ENCODE measurements around the gene XRN2. TPM values are rescaled to one million over a fixed set of nuclear protein-coding genes. Genes with fewer than 3 reads are reported as not detected.
"Not testable (repeated sequence)": the region's sequence is repeated elsewhere in the genome, so short reads cannot be mapped to it uniquely, and the experiment has no call there.

Gene XRN2
- total RNA-seq, 1 donor from 2014 or later = 156 TPM

DNA sequence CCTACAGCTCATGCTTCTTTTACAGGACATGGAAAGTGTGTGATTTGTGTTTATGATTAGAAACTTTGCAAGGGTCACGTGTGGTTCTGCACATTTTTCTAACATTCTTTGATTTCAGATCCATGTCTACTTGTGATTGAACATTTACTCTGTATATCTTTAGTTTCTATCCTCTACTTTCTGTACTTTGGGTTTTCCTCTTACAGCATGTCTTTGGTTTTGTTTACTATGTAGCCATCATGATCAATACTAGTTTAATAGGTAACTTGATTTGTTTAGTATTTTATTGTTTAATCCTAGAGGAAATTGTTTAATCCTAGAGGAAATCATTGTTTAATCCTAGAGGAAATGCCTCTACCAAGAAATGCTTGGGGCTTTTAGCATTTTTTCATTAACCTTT, 41.8 kb downstream of the XRN2 start:
- DNase-seq (ENCODE audit: low read depth) = no peak

DNA sequence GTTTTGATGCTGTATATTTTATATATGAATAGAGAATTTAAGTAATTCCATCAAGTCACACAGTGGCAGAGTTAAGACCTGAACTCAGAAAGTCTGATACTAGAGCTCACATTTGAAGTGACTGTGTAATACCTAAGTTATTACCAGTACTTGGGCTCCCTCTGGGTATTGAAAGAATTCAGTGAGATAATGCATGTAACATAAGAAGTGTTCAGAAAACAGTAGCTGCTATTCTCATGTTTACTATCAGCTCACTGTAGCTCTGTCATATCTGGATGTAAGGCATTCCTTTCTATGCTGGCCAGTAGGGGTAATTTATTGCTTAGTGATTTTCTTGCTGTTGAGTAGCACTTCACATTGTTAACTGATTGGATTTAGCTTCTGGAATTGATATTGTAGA, 49.6 kb downstream of the XRN2 start:
- peak; percentile 22 for DNase-seq (ENCODE audit: low read depth)

DNA sequence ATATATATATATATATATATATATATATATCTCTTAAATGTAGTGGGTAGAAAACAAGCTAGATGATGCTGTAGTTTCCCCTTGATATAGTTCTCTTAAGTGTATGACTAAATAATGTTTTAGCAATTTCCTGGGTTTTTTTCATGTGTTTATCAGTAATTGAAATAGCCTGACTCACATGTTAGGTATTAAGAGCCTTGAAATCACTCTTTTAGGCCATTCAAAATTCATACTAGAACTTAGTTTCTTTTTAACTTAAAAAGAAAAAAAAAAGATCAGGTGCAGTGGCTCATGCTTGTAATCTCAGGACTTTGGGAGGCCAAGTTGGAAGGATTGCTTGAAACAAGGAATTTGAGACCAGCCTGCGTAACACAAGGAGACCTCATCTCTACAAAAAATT, 50.1 kb downstream of the XRN2 start:
- peak; percentile 88 for DNase-seq (ENCODE audit: low read depth)

- DNase-seq (ENCODE audit: low read depth) = no peak
These were observed 52.9 kb downstream of the XRN2 start for GRCh38 chr20:21355981-21356380.

DNA sequence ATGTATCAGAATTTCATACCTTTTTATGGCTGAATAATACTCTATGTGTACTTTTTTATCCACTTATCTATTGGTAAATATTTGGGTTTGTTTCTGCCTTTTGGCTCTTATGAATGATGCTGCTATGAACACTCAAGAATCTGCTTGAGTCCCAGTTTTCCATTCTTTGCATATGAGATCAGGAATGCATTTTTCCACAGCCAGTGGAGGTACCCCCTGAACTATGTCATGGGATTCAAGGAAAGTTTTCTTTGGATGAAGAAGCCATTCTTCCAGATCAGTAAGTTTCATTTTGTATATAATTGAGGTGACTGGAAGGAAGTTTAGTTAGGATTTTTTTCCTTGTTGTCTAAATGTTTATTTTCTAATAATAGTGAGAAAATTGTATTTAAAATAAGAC, 53.3 kb downstream of the XRN2 start:
- DNase-seq (ENCODE audit: low read depth) = no peak

DNA sequence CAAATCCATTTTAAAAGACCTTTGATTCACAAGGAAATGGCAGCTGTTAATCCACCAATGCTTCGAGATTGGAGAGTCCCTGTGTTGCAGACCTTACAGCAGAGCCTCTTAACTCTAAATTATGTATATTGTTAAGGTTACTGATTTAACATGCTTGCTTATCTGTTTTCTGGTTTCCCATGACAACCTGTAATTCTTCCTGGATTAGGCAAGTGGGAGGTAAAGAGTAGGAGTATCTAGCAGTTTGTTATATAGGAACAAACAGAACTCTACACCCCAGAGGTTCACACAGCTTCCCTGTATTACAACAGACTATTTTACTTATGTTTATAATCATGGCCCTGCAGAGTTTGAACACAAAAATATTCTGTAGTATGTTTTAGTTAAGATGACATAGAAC, 54.7 kb downstream of the XRN2 start:
- peak; percentile 47 for DNase-seq (ENCODE audit: low read depth)

DNA sequence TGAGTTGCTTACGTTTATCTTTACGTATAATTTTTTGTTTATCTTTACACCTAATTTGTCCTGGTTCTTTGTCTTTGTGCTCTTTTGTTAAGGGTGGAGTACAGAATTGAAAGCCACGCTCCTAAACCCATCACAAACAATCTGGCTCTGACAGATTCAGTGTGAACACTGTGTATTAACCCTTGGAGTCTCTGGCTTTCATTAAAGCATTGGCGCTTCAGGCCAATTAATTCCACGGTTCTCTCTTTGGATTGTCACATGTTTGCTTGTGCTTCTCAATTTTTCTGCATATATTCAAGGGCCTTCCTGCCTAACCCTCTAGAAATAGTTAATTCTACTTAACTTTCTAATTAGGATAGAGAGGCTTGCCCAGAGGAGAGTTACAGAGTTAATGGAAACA, 55.6 kb downstream of the XRN2 start:
- DNase-seq (ENCODE audit: low read depth) = no peak

GRCh38 chr20:21360705-21361104, 57.6 kb downstream of the XRN2 start:
- peak; percentile 18 for DNase-seq (ENCODE audit: low read depth)

DNA sequence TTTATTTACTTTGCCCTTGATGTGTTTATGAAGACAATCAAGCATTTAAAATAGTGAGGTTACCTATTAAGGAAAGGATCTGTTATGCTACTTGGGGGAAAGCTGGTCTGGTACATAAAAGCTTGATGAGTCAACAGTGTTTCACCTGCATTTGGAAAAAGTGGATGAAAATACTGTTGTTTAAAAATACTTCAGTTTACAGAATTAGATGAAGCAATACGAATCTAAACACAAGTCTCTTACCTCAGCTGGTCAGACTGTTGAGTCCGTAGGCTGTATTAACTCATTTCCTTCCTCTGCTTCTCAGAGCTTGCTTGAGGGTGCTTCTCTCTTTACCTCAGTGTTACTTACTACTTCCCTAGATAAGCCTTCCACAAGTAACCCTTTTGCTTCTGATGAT, 58.1 kb downstream of the XRN2 start:
- peak; percentile 92 for DNase-seq (ENCODE audit: low read depth)

DNA sequence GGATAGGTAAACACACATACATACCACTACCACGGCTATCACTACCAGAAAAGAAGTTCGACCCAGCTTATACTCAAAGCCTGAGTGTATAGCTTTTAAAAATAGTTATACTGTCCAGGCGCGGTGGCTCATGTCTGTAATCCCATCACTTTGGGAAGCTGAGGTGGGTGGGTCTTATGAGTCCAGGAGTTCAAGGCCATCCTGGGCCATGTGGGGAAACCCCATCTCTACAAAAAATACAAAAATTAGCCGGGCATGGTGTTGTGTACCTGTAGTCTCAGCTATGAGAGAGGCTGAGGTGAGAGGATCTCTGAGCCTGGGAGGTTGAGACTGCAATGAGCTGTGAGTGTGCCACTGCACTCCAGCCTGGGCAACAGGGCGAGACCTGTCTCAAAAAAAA, 61.3 kb downstream of the XRN2 start:
- no peak for DNase-seq (ENCODE audit: low read depth)

GRCh38 chr20:21365771-21366170, 62.6 kb downstream of the XRN2 start:
- no peak for DNase-seq (ENCODE audit: low read depth)

DNA sequence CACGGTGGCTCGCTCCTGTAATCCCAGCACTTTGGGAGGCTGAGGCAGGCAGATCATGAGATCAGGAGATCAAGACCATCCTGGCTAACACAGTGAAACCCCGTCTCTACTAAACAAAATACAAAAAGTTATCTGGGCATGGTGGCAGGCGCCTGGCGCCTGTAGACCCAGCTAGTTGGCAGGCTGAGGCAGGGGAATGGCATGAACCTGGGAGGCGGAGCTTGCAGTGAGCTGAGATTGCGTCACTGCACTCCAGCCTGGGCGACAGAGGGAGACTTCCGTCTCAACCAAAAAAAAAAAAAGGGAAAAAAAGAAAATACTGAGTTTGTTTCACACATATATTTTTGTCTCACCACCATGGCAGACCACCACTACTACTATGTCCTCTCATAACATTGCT, 63.1 kb downstream of the XRN2 start:
- DNase-seq (ENCODE audit: low read depth) = not testable (repeated sequence)

- DNase-seq (ENCODE audit: low read depth) = no peak
These were observed 65.7 kb downstream of the XRN2 start for GRCh38 chr20:21368791-21369190.

- no peak for DNase-seq (ENCODE audit: low read depth)
These were observed 68.1 kb downstream of the XRN2 start for GRCh38 chr20:21371193-21371592.

DNA sequence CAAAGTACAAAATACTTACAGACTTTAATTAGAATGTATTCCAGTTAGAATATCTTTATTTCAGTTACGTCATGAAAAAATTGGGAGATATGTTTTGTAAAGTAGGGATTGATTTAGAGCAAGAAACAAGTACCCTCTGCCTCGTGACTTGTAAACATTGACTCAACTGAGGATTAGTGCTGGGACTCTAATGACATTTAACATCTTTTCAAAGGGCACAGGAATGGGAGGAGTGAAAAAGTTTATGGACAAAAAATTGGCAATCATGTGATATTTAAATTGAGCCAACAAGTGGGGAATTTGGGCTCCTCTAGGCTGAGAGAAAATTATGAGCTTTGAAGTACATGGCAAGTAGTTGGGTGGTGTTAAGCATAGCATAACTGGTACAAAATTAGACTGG, 68.9 kb downstream of the XRN2 start:
- no peak for DNase-seq (ENCODE audit: low read depth)

- DNase-seq (ENCODE audit: low read depth) = no peak
These were observed 70.3 kb downstream of the XRN2 start for GRCh38 chr20:21373436-21373835.

DNA sequence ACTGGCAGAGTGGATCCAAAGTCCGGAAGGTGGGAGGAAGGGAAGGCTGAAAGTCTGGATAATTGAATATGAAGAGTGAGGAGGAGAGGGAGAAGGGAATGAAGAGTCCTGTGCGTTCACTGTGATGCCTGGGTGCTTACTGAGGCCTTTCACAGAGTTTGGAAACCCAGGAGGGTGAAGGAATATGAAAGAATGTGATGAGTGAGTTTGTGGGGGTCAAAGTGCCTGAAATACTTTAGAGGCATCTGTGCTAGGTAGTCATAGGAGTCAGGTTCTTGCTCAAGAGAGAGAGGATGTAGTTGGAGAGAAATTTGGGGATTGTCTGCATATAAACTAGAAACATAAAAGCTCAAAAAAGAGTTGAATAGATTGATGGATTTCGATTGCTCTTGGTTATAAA, 73.5 kb downstream of the XRN2 start:
- no peak for DNase-seq (ENCODE audit: low read depth)

DNA sequence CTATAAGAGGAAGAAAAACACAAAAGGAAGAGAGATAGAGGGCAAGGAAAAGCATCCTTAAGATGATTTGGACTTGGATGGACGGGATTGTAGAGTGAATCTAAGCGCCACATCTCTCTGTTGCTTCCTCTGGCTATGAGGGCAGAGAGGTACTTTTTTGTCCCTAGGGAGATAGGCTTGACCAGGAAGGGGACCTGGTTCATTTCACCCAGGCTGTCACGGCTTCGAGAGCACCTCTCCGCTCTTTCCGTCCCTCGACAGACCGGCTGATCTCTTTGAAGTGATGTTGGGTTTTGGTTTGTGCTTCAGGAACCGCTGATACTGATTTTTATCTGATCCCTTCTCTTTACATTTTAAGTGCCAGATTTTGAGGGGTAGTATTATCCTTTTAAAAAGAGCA, 74.6 kb downstream of the XRN2 start:
- DNase-seq (ENCODE audit: low read depth) = no peak

- no peak for DNase-seq (ENCODE audit: low read depth)
These were observed 75.1 kb downstream of the XRN2 start for GRCh38 chr20:21378259-21378658.

DNA sequence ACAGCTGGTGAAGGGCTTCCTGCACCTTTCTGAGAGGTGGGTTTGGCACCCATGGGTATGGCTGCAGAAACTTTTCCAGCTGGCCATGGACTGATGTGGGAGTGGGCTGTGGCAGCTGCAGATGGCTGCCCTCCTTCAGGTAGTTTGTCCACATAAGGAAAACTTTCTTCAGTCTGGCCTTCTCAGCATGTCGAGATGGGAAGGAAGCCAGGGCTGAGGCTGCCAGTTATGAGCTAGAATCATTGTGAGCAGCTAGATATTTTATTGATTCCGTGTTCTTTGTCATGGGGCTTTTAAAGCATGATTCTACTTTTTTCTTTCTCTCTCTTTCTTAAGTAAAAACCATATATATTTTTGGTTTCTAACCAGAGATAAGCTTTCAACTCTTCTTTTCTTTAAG, 77.6 kb downstream of the XRN2 start:
- DNase-seq (ENCODE audit: low read depth) = no peak

DNA sequence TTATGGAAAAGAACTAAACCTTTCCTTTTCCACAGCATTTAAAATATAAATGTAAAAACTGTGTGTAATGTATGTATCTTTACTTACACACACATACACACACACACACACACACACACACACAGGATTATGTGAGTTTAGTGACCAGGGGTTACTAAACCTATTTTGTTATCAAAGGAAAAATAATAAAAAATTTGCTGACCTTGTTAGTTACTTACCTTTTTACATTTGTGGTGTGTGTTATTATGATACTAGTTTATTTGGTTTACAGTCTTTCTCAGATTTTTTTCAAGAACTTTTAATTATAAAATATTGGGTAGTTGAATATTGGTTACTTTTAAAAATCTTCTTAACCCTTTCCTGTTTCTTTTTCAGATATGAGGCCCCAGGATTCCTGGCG, 78.5 kb downstream of the XRN2 start:
- no peak for DNase-seq (ENCODE audit: low read depth)

DNA sequence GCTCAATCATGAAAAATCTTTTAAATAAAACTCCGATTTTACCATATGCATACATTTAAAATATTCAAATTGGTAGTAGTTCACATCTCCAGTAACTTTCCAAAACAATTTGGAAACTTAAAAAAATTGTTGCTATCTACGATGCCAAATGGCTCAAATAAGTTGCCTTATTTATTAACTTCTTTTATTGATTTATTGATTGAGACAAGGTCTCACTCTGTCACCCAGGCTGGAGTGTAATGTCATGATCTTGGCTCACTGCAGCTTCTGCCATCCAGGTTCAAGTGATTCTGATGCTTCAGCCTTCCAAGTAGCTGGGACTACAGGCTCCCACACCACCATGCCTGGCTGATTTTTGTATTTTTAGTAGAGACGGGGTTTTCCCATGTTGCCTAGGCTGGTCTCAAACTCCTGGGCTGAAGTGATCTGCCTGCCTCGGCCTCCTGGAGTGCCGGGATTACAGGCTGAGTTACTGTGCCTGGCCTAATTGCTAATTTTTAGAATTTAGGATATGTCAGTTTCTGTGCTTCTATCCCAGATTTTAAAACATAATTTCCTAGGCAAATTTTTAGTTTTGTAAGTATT, 81.3 kb downstream of the XRN2 start:
- DNase-seq (ENCODE audit: low read depth) = no peak

DNA sequence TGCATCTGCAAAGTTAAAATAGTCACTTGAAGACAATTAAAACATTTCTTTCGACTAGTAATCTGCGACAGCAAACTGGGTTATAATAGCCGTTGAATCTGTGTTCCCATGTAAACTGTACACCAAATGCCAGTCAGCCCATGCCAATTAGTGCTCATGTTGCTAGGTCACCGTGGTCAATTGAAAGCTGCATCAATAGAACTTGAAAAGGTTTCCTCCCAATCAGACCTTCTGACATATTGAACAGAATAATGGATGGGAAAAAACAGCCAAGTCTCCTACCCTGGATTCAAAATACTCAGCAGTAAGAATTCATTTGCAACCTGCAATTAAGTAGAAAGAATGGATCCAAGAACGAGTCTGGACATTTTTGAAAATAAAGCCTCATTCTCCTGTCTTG, 83.0 kb downstream of the XRN2 start:
- no peak for DNase-seq (ENCODE audit: low read depth)

DNA sequence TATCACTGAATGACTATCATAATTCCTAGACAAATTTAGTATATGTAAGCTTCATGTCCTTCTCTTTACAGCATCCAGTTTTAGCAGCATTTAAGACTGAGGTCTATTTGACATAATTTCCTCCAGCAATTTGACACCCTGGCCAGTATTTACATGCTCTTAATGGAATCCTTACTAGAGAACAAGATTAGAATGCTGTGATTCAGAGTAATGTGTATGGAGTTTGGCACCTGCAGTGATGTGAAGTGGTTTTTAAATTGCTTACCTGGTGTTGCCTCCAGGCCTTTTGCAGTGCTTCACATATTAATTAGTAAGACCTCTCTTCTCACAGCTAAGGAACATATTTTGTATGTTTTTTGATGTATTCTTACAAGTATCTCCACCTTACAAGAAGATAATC, 84.4 kb downstream of the XRN2 start:
- no peak for DNase-seq (ENCODE audit: low read depth)

DNA sequence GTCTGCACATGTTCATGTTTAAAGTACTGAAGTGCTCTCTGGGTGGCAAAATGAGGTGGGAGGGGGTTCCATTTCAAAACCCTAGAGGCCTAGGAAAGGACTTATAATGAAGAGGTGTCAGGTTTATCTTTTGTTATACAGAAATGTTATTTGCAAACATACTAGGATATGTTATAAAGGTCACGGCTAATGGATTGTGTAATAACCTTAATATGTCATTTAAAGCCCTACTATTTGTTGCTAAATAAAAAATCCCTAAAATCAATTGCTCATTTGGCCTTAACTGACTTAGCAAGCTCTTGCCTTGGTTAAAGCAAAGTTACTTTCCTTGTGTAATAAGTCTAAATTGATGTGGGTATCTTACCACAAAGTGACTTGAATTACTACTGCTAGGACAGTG, 85.4 kb downstream of the XRN2 start:
- DNase-seq (ENCODE audit: low read depth) = no peak
